ENCODE measurements around the gene CRYGD. TPM values are rescaled to one million over a fixed set of nuclear protein-coding genes. Genes with fewer than 3 reads are reported as not detected.
"Not testable (repeated sequence)": the region's sequence is repeated elsewhere in the genome, so short reads cannot be mapped to it uniquely, and the experiment has no call there.

CRYGD gene
- total RNA-seq (not detected), polyA plus RNA-seq (not detected)
- long read RNA-seq, donor 1, result 0 reads
- long read RNA-seq, donor 2, result 0 reads

- H3K27me3 ChIP-seq (ENCODE audit: control insufficient read depth in 1 of 2, insufficient read depth in 2 of 2, low read length in 1 of 2); H3K4me3 ChIP-seq (ENCODE audit: low read length in 2 of 2); H3K4me1 ChIP-seq (ENCODE audit: control insufficient read depth in 1 of 2, insufficient read depth in 2 of 2, low read length in 2 of 2); ATAC-seq (ENCODE audit: low FRiP score); H3K36me3 ChIP-seq (ENCODE audit: control insufficient read depth in 1 of 2, insufficient read depth in 2 of 2, low read length in 1 of 2); intact Hi-C loops (cut with DNase I); H3K27ac ChIP-seq (ENCODE audit: low read depth in 1 of 2, low read length in 2 of 2); DNase-seq; H3K9me3 ChIP-seq (ENCODE audit: control insufficient read depth, low read length): not testable (repeated sequence)
- 8 to 10% methylated on average over 40 to 46 of the region's 46 CpGs for WGBS, 2 donors
These were observed at the start of gene CRYGD for GRCh38 chr2:208124013-208124715. Gene CRYGD (minus strand): TSS chr2:208124524. CDS start chr2:208124473, 51 bp downstream.

- WGBS, 2 donors, result 76 to 86% methylated on average over 4 of the region's 4 CpGs
- Histone ChIP-seq H3K4me3 (ENCODE audit: low read length in 2 of 2) (no peak overlapping the region), H3K4me1 (ENCODE audit: control insufficient read depth in 1 of 2, insufficient read depth in 2 of 2, low read length in 2 of 2) (no peaks in the 10 kb centered on the region), H3K9me3 (ENCODE audit: control insufficient read depth, low read length) (no peaks in the 10 kb centered on the region), H3K27me3 (ENCODE audit: control insufficient read depth in 1 of 2, insufficient read depth in 2 of 2, low read length in 1 of 2) (no peaks in the 10 kb centered on the region), H3K27ac (ENCODE audit: low read depth in 1 of 2, low read length in 2 of 2) (no peak overlapping the region), H3K36me3 (ENCODE audit: control insufficient read depth in 1 of 2, insufficient read depth in 2 of 2, low read length in 1 of 2) (no peaks in the 10 kb centered on the region)
- DNase-seq (no peak), ATAC-seq (ENCODE audit: low FRiP score) (no peak)
- intact Hi-C loops (cut with DNase I), result loop anchor here in 1 of 2 donors (10.0 kb wide), 1 partner anchor 83 kb away; the partner anchor contains the start of gene IDH1
These were observed 47.8 kb upstream of the CRYGD start for GRCh38 chr2:208172125-208172524.

GRCh38 chr2:208164951-208165755 lies 40.8 kb upstream of the CRYGD start:
- Histone ChIP-seq H3K4me1 (ENCODE audit: control insufficient read depth in 1 of 2, insufficient read depth in 2 of 2, low read length in 2 of 2) (no peaks in the 10 kb centered on the region), H3K4me3 (ENCODE audit: low read length in 2 of 2) (no peak overlapping the region), H3K27ac (ENCODE audit: low read depth in 1 of 2, low read length in 2 of 2) (no peak overlapping the region), H3K36me3 (ENCODE audit: control insufficient read depth in 1 of 2, insufficient read depth in 2 of 2, low read length in 1 of 2) (no peaks in the 10 kb centered on the region), H3K9me3 (ENCODE audit: control insufficient read depth, low read length) (peaks cover 2% of the 10 kb centered on the region), H3K27me3 (ENCODE audit: control insufficient read depth in 1 of 2, insufficient read depth in 2 of 2, low read length in 1 of 2) (no peaks in the 10 kb centered on the region)
- intact Hi-C loops (cut with DNase I), result no loop called here
- DNase-seq (no peak), ATAC-seq (ENCODE audit: low FRiP score) (no peak)
- 82 to 83% methylated on average over 2 of the region's 2 CpGs for WGBS, 2 donors

- Histone ChIP-seq H3K36me3 (ENCODE audit: control insufficient read depth in 1 of 2, insufficient read depth in 2 of 2, low read length in 1 of 2) (no peaks in the 10 kb centered on the region), H3K4me3 (ENCODE audit: low read length in 2 of 2) (no peak within 1 kb of the TSS), H3K27me3 (ENCODE audit: control insufficient read depth in 1 of 2, insufficient read depth in 2 of 2, low read length in 1 of 2) (no peaks in the 10 kb centered on the region), H3K9me3 (ENCODE audit: control insufficient read depth, low read length) (peaks cover 2% of the 10 kb centered on the region), H3K4me1 (ENCODE audit: control insufficient read depth in 1 of 2, insufficient read depth in 2 of 2, low read length in 2 of 2) (no peaks in the 10 kb centered on the region), H3K27ac (ENCODE audit: low read depth in 1 of 2, low read length in 2 of 2) (no peak within 1 kb of the TSS)
- intact Hi-C loops (cut with DNase I), result no loop called here
- ATAC-seq (ENCODE audit: low FRiP score) (no peak), DNase-seq (no peak)
- WGBS, 2 donors, result 54 to 64% methylated on average over 2 of the region's 2 CpGs
These were observed 39.2 kb upstream of the CRYGD start, which contains the start of gene CRYGA for GRCh38 chr2:208163489-208163888. Gene CRYGA (minus strand): TSS chr2:208163589. CDS start chr2:208163556, 33 bp downstream.

- Histone ChIP-seq H3K9me3 (ENCODE audit: control insufficient read depth, low read length) (no peaks in the 10 kb centered on the region), H3K36me3 (ENCODE audit: control insufficient read depth in 1 of 2, insufficient read depth in 2 of 2, low read length in 1 of 2) (no peaks in the 10 kb centered on the region), H3K4me1 (ENCODE audit: control insufficient read depth in 1 of 2, insufficient read depth in 2 of 2, low read length in 2 of 2) (no peaks in the 10 kb centered on the region), H3K27me3 (ENCODE audit: control insufficient read depth in 1 of 2, insufficient read depth in 2 of 2, low read length in 1 of 2) (no peaks in the 10 kb centered on the region), H3K27ac (ENCODE audit: low read depth in 1 of 2, low read length in 2 of 2) (no peak overlapping the region), H3K4me3 (ENCODE audit: low read length in 2 of 2) (no peak overlapping the region)
- 63 to 69% methylated on average over 2 of the region's 2 CpGs for WGBS, 2 donors
- intact Hi-C loops (cut with DNase I), result no loop called here
- ATAC-seq (ENCODE audit: low FRiP score) (no peak), DNase-seq (no peak)
These were observed 32.1 kb upstream of the CRYGD start for GRCh38 chr2:208156439-208156838.

GRCh38 chr2:208153156-208153555 lies 28.8 kb upstream of the CRYGD start:
- Histone ChIP-seq H3K27me3 (ENCODE audit: control insufficient read depth in 1 of 2, insufficient read depth in 2 of 2, low read length in 1 of 2) (no peaks in the 10 kb centered on the region), H3K27ac (ENCODE audit: low read depth in 1 of 2, low read length in 2 of 2) (no peak overlapping the region), H3K36me3 (ENCODE audit: control insufficient read depth in 1 of 2, insufficient read depth in 2 of 2, low read length in 1 of 2) (no peaks in the 10 kb centered on the region), H3K4me3 (ENCODE audit: low read length in 2 of 2) (no peak overlapping the region), H3K4me1 (ENCODE audit: control insufficient read depth in 1 of 2, insufficient read depth in 2 of 2, low read length in 2 of 2) (no peaks in the 10 kb centered on the region), H3K9me3 (ENCODE audit: control insufficient read depth, low read length) (no peaks in the 10 kb centered on the region)
- DNase-seq, result no peak
- no peak for ATAC-seq (ENCODE audit: low FRiP score)
- intact Hi-C loops (cut with DNase I), result no loop called here

GRCh38 chr2:208150956-208151355 lies 26.6 kb upstream of the CRYGD start:
- ATAC-seq (ENCODE audit: low FRiP score) (no peak), DNase-seq (no peak)
- 93 to 100% methylated on average over 1 of the region's 1 CpG for WGBS, 2 donors
- Histone ChIP-seq H3K27ac (ENCODE audit: low read depth in 1 of 2, low read length in 2 of 2) (no peak overlapping the region), H3K27me3 (ENCODE audit: control insufficient read depth in 1 of 2, insufficient read depth in 2 of 2, low read length in 1 of 2) (no peaks in the 10 kb centered on the region), H3K9me3 (ENCODE audit: control insufficient read depth, low read length) (no peaks in the 10 kb centered on the region), H3K4me3 (ENCODE audit: low read length in 2 of 2) (no peak overlapping the region), H3K36me3 (ENCODE audit: control insufficient read depth in 1 of 2, insufficient read depth in 2 of 2, low read length in 1 of 2) (no peaks in the 10 kb centered on the region), H3K4me1 (ENCODE audit: control insufficient read depth in 1 of 2, insufficient read depth in 2 of 2, low read length in 2 of 2) (no peaks in the 10 kb centered on the region)
- intact Hi-C loops (cut with DNase I), result no loop called here

- no peaks in the 10 kb centered on the region for H3K36me3 ChIP-seq (ENCODE audit: control insufficient read depth in 1 of 2, insufficient read depth in 2 of 2, low read length in 1 of 2)
- ATAC-seq (ENCODE audit: low FRiP score) (no peak), DNase-seq (no peak)
- H3K4me3 ChIP-seq (ENCODE audit: low read length in 2 of 2), result no peak overlapping the region
- no peaks in the 10 kb centered on the region for H3K27me3 ChIP-seq (ENCODE audit: control insufficient read depth in 1 of 2, insufficient read depth in 2 of 2, low read length in 1 of 2)
- H3K9me3 ChIP-seq (ENCODE audit: control insufficient read depth, low read length), result no peaks in the 10 kb centered on the region
- no peaks in the 10 kb centered on the region for H3K4me1 ChIP-seq (ENCODE audit: control insufficient read depth in 1 of 2, insufficient read depth in 2 of 2, low read length in 2 of 2)
- intact Hi-C loops (cut with DNase I), result no loop called here
- no peak overlapping the region for H3K27ac ChIP-seq (ENCODE audit: low read depth in 1 of 2, low read length in 2 of 2)
These were observed 25.8 kb upstream of the CRYGD start for GRCh38 chr2:208150094-208150493.

GRCh38 chr2:208148803-208149202 lies 24.5 kb upstream of the CRYGD start:
- no peaks in the 10 kb centered on the region for H3K4me1 ChIP-seq (ENCODE audit: control insufficient read depth in 1 of 2, insufficient read depth in 2 of 2, low read length in 2 of 2)
- no peaks in the 10 kb centered on the region for H3K9me3 ChIP-seq (ENCODE audit: control insufficient read depth, low read length)
- DNase-seq (no peak), ATAC-seq (ENCODE audit: low FRiP score) (no peak)
- no peaks in the 10 kb centered on the region for H3K27me3 ChIP-seq (ENCODE audit: control insufficient read depth in 1 of 2, insufficient read depth in 2 of 2, low read length in 1 of 2)
- no peak overlapping the region for H3K27ac ChIP-seq (ENCODE audit: low read depth in 1 of 2, low read length in 2 of 2)
- no peak overlapping the region for H3K4me3 ChIP-seq (ENCODE audit: low read length in 2 of 2)
- 62 to 65% methylated on average over 2 of the region's 2 CpGs for WGBS, 2 donors
- intact Hi-C loops (cut with DNase I), result no loop called here
- H3K36me3 ChIP-seq (ENCODE audit: control insufficient read depth in 1 of 2, insufficient read depth in 2 of 2, low read length in 1 of 2), result no peaks in the 10 kb centered on the region
